Stimulated activated CD4-positive, alpha-beta T cell treated with anti-CD3 and anti-CD28 coated beads, Interleukin-15, amount 100 ng/mL, for 48 hours (primary cell): ENCODE results near the gene ARID3B.

ENCODE experiments used
- DNase-seq, 2 donors: peaks; one replicate each; pipeline ENCODE4 v3.0.0-alpha.2; 2020; ENCODE audit warnings: low read depth in 2 of 2

The ARID3B gene

DNA sequence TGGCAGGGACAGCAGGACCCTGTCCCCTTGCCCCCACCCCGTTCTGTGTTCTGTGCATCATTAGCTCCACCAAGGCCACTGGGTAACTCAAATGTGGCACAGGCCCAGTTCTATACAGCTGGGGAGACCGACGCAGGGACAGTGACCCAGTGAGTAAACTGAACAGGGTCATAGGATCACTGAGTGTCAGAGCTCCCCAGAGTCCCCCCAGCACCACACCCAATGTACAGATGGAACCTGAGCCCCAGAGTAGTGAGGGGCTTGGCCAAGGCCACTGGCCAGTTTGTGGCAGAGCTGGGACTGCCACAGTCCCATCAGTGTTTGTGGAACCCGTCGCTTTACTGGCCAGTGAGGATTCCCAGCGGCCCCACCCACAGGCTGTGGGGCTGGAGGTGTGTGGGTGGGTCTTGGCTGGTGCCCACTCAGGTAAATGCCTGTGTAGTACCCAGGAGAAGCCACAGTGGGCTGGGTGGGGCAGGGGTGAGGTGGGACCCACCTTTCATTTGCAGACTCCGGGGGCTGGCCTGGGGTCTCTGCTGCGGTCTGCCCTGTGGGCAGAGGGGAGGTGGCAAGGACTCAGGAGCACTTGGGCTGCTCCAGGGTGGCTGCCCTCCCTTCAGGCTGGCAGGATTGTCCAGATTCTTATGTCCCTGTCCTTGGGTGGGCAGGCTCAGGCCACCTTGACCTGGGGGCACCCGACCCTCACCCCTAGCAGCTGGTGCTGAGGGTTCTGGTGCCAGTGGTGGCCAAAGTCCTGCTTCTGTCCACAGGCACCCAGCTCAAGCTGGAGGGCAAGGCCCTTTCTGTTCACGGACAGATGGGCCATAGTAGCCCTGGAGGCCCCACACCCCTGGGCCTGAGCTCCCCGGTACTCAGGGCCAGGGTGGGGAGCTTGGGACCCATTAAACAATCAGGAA lies 63.0 kb downstream of the ARID3B start:
- DNase-seq = no peak

DNA sequence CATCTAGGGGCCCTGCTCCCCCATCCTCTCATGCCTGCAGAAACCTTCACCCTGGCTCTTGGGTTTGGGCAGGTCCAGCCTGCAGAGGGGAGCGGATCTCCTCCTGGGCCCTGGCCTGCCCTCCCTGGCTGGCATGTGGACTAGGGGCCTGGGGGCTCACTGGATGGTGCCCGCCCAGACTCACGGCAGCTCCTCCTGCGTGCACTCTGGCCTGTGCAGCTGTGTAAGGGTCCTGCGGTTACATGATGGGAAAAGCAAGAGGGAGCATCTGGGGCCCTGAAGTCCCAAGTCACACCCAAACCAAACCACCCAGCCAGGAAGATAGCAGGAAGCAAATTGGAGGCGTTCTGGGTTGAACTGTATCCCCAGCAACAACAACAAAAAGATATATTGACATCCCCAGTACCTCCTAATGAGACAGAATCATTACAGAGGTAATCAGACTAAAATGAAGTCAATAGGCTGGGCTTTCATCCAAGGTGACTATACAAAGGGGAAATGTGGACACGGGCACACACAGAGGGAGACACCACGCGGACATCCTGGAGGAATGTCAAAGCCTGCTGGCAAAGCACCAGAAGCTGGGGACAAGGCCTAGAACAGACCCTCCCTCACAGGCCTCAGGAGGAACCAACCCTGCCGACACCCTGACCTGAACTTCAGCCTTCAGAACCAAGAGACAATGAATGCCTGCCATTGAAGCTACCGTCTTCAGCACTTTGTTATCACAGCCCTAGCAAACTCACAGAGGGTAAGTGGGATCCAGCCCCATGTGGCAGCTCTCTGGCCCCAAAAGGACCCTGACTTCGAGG lies 64.2 kb downstream of the ARID3B start:
- DNase-seq = no peak

DNA sequence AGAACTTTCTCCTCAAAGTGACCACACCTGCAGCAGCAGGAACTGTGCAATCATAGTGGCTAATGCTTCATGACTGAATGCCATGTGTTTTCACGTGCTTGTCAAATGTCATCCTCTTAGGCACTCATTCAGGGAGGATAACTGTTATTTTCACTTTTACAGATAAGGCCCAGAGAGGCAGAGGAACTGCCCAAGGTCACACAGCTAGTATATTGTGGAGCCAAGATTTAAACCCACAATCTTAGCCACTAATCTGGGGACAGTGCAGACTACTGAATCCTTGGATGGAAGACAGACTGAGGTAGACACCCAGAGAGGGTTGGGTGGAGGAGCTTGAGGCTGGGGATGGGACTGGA lies 64.8 kb downstream of the ARID3B start:
- DNase-seq = no peak

DNA sequence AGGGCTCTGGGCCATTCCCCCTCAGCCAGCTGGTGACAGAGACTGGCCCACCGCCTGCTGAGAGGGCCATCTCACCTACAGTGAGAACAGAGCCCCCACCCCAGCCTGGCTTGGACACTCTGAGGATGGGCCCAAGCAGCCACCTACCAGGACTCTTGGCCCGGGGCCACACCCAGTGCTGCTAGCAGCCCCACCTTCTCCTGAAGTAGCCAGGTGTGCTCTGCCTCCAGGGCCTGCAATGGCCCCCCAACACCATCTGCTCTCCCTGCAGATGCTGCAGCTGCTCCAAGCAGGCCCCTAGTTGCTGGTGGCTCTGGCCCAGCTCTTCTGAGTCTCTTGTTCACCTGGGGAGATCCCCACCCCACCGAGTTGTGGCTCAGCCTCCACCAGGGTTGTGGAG lies 67.8 kb downstream of the ARID3B start:
- DNase-seq = no peak

DNA sequence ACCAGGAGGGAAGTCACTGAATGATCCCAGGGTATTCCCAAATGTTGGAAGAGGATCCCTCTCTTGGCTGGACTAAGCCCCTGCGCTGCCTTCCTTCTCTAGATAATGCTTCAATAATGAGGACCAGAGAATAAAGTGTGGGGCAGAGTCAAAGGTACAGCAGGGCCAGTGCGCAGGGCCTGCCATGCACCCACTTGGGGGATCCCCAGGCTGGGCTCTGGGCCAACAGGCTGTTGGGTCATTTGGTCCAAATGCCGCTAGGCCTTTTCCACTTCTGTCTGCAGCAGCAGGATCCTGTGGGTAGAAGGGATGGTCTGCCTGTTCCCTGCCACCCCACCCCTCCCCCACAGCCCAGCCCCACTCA lies 68.9 kb downstream of the ARID3B start:
- DNase-seq = no peak

DNA sequence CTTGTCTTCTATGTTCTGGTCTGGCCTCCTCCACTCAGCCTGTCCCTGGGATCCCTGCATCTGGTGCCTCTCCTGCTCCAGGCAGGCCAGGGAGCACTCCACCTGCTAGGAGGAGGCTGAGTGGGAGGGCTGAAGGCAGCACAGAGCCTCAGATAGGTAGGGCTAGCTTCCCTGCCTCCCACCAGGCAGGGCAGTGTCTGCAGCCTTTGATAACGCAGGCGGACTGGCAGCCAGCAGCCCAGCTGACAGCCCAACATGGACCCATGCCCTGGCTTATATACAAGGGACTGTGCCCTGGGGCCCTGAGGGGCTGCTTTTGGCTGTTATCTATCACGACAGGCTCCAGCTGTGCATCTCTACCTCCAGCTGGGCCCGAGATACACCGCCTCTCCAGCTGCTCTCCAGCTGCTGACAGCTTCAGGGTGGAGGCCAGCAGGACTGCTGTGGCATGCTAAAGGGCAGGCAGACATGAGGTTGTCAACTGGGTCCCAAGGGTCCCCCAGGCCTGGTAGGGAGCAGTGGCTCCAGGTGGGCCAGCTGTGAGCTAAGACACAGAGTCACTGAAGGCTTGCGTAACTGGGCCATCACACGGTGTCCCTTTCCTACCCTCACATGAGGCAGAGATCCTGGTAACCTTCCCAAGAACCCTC lies 69.4 kb downstream of the ARID3B start:
- no peak for DNase-seq

DNA sequence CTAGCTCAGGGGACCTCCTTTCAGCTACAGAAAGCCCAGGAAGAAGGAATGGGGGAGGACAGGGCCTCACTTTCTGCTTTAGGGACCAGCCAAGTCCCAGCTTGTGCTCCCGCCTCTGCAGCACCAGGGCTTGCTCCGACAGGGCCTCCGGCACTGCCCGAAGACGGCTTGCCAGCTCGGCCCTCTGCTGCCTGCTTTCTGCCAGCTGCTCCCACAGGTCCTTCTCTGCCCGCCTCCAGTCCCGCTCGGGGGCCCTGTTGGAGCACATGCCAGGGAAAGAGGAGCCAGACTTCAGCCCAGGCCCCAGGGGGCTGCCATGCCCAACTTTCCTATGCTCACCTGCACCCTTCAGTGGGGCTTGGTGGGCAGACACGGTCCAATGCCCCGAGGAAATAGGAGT lies 70.3 kb downstream of the ARID3B start:
- DNase-seq = no peak

DNA sequence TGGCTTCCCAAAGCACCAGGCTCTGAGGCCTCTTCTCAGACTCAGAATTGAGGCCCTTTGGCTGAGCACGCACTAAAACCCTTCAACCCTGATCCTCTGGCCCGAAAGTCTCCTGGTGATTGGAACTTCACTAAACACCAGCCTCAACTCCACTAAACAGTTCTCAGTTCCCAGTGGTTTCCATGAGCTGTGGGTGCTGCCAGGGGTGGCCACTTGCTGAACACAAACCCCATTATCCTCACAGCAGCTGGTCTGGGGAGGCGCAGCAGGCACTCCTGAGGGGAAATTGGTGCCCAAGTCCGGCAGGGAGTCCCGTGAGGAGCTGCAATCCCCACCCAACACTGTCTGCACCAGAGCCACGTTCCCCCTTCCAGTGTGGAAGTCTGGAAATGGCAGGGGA lies 70.8 kb downstream of the ARID3B start:
- DNase-seq = no peak

DNA sequence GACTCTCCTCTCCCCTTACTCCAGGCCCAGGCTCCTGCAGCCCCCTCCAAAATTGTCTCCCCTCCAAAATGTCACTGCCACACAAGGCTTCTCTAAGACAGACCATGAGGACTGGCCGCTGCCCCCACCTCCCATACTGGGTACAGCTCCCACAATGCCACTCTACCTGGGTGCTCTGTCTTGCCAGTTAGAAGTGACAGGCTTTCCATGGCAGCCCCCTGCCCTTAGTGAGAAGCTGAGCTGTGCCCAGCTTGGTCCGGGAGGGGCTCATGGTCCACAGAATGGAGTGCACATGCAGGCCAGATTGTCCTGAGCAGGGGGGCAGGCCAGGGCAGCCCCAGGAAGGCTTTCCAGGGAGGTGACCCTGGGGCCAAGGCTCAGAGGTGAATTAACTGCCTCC lies 71.7 kb downstream of the ARID3B start:
- DNase-seq = no peak

DNA sequence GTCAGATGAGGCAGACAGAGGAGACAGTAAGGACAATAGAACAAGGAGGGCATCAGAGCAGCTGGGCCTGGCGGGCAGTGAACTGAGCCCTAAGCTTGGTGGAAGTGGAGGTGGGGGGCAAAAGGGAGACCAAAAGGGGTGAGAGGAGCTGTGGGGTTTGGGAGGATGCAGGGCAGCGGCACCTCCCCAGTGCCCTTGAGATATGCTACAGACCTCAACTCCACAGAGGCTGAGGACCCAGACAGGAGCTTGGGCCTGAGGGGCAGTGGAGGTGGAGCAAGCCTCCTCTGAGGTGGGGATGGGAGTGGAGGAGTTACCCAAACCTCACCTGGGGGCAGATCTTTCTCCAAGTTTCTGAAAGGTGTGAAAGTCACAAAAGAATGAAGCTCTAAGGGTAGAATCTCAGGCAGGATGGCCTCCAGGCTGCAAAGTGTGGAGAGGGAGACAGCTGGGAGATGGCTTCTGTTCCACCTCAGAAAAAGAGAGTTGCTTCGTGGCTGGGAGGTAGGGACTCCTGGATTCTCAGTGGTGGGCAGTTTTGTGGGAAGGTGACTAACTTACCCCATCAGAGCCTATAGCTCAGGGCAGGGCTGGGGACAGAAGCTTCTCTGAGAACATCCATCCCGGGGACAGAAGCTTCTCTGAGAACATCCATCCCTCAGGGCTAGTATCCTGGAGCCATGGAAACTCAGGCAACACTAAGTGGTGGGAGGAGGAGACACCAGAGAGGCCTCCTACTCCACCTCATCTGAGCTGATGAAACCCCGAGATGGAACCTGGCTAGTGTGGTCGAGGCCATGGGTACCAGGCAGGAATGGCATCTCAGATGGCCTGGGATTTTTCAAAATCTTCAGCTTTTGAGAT lies 72.3 kb downstream of the ARID3B start:
- no peak for DNase-seq

DNA sequence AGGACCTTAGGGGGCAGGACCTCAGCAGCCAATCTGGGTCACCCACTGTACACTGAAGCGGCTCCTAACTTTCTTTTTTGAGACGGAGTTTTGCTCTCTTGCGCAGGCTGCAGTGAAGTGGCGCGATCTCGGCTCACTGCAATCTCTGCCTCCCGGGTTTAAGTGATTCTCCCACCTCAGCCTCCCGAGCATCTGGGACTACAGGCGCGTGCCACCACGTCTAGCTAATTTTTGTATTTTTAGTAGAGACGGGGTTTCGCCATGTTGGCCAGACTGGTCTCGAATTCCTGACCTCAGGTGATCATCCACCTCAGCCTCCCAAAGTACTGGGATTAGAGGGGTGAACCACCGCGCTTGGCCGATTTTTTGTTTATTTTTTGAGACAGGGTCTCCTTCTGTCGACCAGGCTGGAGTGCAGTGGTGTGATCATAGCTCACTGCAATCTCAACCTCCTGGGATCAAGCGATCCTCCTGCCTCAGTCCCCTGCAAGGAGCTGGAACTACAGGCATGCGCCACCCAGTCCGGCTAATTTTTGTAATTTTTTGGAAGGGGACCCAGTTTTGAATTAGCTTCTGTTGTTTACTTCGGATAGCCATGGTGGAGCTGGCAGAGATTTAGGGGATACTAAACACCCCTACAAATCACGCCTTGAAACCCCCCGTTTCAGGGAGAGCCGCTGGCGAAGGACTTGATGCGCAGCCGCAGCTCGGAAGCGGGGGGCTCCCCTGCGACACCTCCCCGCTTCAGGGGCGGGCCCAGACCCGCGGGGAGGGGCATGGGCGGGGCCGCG lies 73.1 kb downstream of the ARID3B start:
- DNase-seq = no peak

DNA sequence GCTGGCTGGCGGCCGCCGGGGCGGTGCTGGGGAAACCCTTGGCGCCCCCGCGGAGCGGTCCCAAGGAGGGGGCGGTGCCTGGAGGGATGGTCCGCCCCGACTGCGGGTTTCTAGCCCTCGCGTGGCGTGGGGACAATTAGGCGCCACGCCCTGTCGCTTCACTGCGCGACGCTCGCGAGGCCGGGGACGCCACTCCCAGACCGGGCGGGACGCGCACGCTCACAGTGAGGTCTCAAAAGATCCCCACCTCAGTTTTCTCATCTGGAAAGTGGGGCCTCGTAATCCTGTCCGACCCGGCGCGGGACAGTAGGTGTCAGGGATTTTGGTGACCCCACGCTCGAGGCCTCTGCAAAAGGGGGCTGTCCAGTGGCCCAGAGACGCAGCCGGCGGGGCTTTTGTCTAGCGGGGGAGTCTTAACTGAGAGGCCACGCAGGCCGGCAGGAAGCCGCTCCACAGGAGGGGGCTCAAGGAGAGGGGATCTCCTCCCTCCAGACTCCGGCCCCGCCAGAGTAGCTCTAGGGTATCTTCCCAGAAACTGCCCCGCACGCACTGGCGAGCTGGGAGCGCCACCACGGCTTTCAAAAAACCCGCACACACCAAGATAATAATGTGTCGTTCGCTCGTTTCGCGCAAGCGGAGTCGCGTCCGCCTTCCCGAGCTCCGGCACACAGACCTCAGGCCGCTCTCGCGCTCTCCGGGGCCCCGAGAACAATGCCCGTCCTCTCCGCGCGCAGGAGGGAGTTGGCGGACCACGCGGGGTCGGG lies 73.9 kb downstream of the ARID3B start:
- DNase-seq = peak; percentile 63 to 83

DNA sequence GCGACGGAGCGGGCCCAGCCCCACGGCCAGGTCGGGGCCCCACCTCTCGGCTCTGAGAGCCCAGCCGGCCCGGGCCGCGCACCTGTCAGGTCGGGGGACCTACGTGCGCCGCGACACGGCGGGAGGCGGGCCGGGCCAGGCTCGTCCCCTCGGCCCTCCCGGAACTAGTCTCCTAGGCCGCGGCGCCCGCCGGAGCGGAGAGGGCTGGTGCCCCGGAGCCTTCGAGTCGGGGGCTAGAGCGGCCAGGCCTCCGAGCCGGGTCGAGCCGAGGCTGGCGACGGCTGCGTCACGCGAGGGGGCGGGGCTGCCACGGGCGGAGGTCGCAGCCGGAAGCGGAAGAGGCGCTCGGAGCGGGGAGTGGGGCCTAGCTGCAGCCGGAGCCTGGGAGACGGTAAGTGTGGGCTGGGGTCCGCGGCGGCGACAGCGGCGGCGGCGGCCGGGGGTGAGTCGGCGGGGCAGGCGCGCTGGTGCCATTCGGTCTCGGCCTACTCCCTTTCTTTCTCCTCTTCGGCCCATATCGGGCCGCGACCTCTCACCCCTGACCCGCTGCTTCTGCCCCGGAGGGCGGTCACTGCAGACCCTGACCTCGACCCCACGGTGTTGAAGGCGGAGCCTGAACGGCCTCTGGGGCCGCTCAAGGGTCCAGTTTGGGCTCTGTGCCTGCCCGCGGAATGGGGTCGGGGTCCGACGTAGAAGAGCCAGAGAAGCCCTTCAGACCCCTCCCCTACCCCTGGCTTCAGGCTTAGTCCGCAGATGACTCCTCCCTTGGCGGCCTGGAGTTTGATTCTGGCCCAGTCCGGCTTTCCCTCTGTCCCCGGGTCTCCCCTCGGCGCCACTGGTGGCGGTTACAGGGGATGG lies 74.7 kb downstream of the ARID3B start, which contains the start of gene CLK3:
CLK3 (plus strand) TSS at position 329 of the 858 bp plus-strand sequence. CDS start 3,361 bp downstream, outside the sequence.
- DNase-seq = peak; percentile 91 to 98

DNA sequence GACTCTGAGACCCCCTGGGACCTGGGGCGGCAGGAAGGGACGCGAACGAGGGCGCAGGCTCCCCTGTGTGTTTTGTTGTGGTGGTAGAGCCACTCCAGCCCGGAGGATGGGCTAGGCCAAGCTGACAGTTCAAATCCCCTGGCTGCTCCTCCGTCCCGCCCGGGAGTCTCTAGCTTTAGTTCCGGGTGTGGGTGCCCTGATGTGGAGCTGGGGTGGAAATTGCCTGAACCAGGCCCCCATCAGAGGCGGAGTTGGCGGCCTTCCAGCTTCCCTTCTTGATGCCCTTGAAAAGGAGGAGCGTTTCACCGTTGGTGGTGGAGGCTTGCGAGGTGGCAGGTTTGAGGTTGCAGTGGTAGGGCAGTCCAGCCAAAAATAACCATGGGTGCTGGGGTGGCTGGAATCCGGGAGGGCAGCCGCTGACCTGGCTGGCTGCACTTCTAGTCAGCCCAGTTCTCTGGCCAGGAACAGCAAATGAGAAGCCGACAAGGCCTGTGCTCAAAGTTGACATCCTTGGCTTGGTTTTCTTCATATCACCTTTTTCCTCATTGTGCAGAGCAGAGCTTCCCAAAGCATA lies 75.4 kb downstream of the ARID3B start:
- DNase-seq = peak; percentile 31 to 33

DNA sequence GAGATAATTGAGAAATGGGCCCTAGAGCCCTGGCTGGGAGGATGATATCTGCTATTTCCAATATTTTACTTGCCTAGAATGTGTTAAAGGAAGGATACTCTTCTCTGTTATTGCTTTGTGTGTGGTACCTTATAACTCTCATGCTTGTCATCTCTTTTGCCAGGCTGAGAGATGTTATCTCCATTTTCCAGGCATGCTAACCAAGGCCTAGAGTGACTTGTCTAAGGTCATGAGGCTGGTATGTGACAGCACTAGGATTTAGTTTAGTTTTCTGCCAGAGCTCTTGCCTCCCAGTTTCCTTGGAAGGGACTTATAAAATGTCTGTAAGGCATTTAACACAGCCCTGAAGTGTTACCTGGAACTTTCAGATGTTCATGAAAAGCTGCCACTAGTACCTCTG lies 76.0 kb downstream of the ARID3B start:
- DNase-seq = no peak

DNA sequence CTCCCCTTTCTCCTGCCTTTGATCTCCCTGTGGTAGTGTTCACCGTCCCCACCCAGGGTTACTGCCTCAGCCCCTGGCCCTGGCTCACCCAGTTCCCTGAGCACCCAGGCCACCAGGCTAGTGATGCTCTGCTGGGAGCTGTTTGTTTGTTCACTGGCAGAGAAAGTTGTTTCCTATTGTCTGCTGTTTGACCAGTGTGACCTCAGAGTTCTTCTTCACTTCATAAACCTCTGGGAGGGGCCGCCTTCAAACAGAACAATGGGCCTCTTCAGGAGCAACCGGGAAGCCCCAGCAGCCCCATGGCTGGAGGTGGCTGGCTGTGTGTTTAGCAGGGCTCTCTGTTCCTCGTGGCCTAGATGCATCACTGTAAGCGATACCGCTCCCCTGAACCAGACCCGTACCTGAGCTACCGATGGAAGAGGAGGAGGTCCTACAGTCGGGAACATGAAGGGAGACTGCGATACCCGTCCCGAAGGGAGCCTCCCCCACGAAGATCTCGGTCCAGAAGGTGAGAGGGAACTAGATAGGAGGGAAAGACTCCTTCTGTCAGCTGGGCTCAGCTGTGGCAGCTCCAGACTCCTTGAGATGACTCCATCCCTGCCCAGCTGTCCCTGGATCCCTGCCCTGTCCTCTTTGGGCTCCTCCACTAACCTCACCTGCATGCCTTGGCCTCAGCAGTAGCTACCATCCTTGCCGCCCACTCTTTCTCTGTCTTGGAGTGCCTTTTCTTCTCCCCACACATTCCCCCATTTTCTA lies 78.0 kb downstream of the ARID3B start:
- DNase-seq = no peak

DNA sequence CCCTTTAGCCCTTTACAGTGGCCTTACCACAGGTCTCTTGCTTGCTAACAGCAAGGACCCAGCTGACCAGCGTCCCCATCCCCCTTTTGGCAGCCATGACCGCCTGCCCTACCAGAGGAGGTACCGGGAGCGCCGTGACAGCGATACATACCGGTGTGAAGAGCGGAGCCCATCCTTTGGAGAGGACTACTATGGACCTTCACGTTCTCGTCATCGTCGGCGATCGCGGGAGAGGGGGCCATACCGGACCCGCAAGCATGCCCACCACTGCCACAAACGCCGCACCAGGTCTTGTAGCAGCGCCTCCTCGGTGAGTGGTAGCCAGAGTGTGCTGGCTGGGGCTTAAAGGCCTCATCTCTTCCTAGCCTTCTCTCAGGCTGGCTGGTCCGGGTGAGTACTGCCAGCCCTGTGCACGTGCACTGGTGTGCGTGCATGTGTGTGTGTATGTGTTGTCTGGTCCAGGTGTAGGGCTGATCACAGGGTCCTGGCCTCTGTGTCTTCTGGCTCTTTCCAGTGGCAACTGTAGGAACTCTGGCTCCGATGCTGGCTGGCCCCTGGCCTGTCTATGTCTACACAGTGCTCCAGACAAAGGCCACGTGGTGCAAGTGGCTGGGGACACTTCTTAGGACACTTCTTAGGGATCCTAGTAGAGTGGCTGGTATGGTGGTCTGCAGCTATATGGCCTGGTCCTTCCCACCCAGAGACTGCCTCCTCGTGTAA lies 79.1 kb downstream of the ARID3B start:
- DNase-seq = no peak
